H9 (cell line): Measurements from ENCODE around the gene ZNF444. TPM values are rescaled to one million over a fixed set of nuclear protein-coding genes. Genes with fewer than 3 reads are reported as not detected.

Experiments
- DNase-seq: peaks from one replicate; pipeline ENCODE4 v3.0.0-alpha.2; 2017
- H2AFZ ChIP-seq: one replicate; pipeline ENCODE4 v1.6.1; 2013; ENCODE audit warnings: mild to moderate bottlenecking, low read length, control low read depth, moderate library complexity
- H2AK5ac ChIP-seq: 2 replicates; pipeline ENCODE4 v1.6.1; 2013; ENCODE audit warnings: low read length, control low read depth, mixed read lengths; ENCODE audit not compliant: insufficient read length
- H2BK120ac ChIP-seq: one replicate; pipeline ENCODE4 v1.6.1; 2013; ENCODE audit warnings: low read depth, mild to moderate bottlenecking, low read length, control low read depth, inconsistent platforms; ENCODE audit not compliant: poor library complexity, severe bottlenecking
- H2BK12ac ChIP-seq: 2 replicates; pipeline ENCODE4 v1.6.1; 2013; ENCODE audit warnings: low read length, control low read depth, mixed read lengths, low read depth; ENCODE audit not compliant: insufficient read length
- H2BK15ac ChIP-seq: 2 replicates; pipeline ENCODE4 v1.6.1; 2013; ENCODE audit warnings: low read depth, low read length, control low read depth
- H2BK20ac ChIP-seq: one replicate; pipeline ENCODE4 v1.6.1; 2013; ENCODE audit warnings: low read depth, mild to moderate bottlenecking, low read length, control low read depth, inconsistent platforms; ENCODE audit not compliant: poor library complexity, severe bottlenecking
- H2BK5ac ChIP-seq: 2 replicates; pipeline ENCODE4 v1.6.1; 2013; ENCODE audit warnings: low read length, control low read depth, mixed read lengths; ENCODE audit not compliant: insufficient read length
- H3K14ac ChIP-seq: 2 replicates; pipeline ENCODE4 v1.6.1; 2013; ENCODE audit warnings: low read length, control low read depth; ENCODE audit not compliant: insufficient read depth
- H3K18ac ChIP-seq: 2 replicates; pipeline ENCODE4 v1.6.1; 2013; ENCODE audit warnings: low read depth, mild to moderate bottlenecking, mixed read lengths, low read length, control low read depth; ENCODE audit not compliant: insufficient read length
- H3K23ac ChIP-seq: 2 replicates; pipeline ENCODE4 v1.6.1; 2013; ENCODE audit warnings: low read length, control low read depth, mixed read lengths, low read depth; ENCODE audit not compliant: insufficient read length
- H3K23me2 ChIP-seq: 2 replicates; pipeline ENCODE4 v1.6.1; 2013; ENCODE audit warnings: low read depth, mild to moderate bottlenecking, mixed read lengths, low read length, control low read depth; ENCODE audit not compliant: insufficient read length, poor library complexity, severe bottlenecking
- H3K27ac ChIP-seq: 2 replicates; pipeline ENCODE4 v1.5.1; 2013; ENCODE audit warnings: low read length, control low read depth, mixed read lengths, low read depth; ENCODE audit not compliant: insufficient read length
- H3K27me3 ChIP-seq: 2 replicates; pipeline ENCODE4 v1.6.1; 2013; ENCODE audit warnings: low read length, control low read depth, inconsistent platforms; ENCODE audit not compliant: insufficient read depth
- H3K4ac ChIP-seq: 2 replicates; pipeline ENCODE4 v1.6.1; 2013; ENCODE audit warnings: low read depth, mild to moderate bottlenecking, control low read depth, inconsistent platforms, low read length, moderate library complexity
- H3K4me1 ChIP-seq: 2 replicates; pipeline ENCODE4 v1.6.1; 2013; ENCODE audit warnings: low read length, control low read depth, inconsistent platforms; ENCODE audit not compliant: insufficient read depth
- H3K4me2 ChIP-seq: 2 replicates; pipeline ENCODE4 v1.6.1; 2013; ENCODE audit warnings: low read length, control low read depth, mixed read lengths; ENCODE audit not compliant: insufficient read length, insufficient read depth
- H3K56ac ChIP-seq: 2 replicates; pipeline ENCODE4 v1.6.1; 2013; ENCODE audit warnings: low read depth, mild to moderate bottlenecking, mixed read lengths, low read length, control low read depth; ENCODE audit not compliant: insufficient read length
- H3K79me1 ChIP-seq: 2 replicates; pipeline ENCODE4 v1.6.1; 2013; ENCODE audit warnings: low read depth, mild to moderate bottlenecking, moderate library complexity, low read length, control low read depth, inconsistent platforms; ENCODE audit not compliant: insufficient read depth, poor library complexity, severe bottlenecking
- H3K79me2 ChIP-seq: 2 replicates; pipeline ENCODE4 v1.6.1; 2013; ENCODE audit warnings: low read length, control low read depth, inconsistent platforms; ENCODE audit not compliant: insufficient read depth
- H3K9ac ChIP-seq: 2 replicates; pipeline ENCODE4 v1.6.1; 2013; ENCODE audit warnings: low read length, control low read depth, mixed read lengths; ENCODE audit not compliant: insufficient read length; ENCODE audit errors: extremely low read depth
- H3K9me3 ChIP-seq: one replicate; pipeline ENCODE4 v1.6.1; 2013; ENCODE audit warnings: low read depth, low read length, inconsistent platforms; ENCODE audit not compliant: control insufficient read depth
- H3T11ph ChIP-seq: one replicate; pipeline ENCODE4 v1.6.1; 2013; ENCODE audit warnings: mild to moderate bottlenecking, low read length, control low read depth, inconsistent platforms
- H4K20me1 ChIP-seq: one replicate; pipeline ENCODE4 v1.6.1; 2013; ENCODE audit not compliant: control insufficient read depth, insufficient read length, insufficient read depth
- H4K5ac ChIP-seq: 2 replicates; pipeline ENCODE4 v1.6.1; 2013; ENCODE audit warnings: low read depth, mild to moderate bottlenecking, mixed read lengths, low read length, control low read depth; ENCODE audit not compliant: insufficient read length
- H4K8ac ChIP-seq: replicated peaks from 2 replicates; pipeline ENCODE4 v1.6.1; 2013; ENCODE audit warnings: low read length, control low read depth, mixed read lengths, low read depth; ENCODE audit not compliant: insufficient read length
- H4K91ac ChIP-seq: 2 replicates; pipeline ENCODE4 v1.6.1; 2013; ENCODE audit warnings: low read depth, mild to moderate bottlenecking, moderate library complexity, mixed read lengths, low read length, control low read depth; ENCODE audit not compliant: insufficient read length
- H3K27ac Mint-ChIP-seq, 3 experiments: 2 replicates in 2 of 3; 3 replicates in 1 of 3; pipeline ENCODE4 v1.8.0; 2020 to 2021; ENCODE audit warnings: mixed read lengths in 3 of 3, mild to moderate bottlenecking in 1 of 3, moderate library complexity in 1 of 3
- H3K27me3 Mint-ChIP-seq: 2 replicates; pipeline ENCODE4 v1.8.0; 2021; ENCODE audit warnings: low read depth, mild to moderate bottlenecking, moderate library complexity, mixed read lengths
- H3K36me3 Mint-ChIP-seq, 3 experiments: 2 replicates in 2 of 3; 3 replicates in 1 of 3; pipeline ENCODE4 v1.8.0; 2020 to 2021; ENCODE audit warnings: low read depth in 3 of 3, mixed read lengths in 3 of 3; ENCODE audit not compliant: insufficient read depth in 1 of 3
- H3K4me1 Mint-ChIP-seq, 2 experiments: 2 replicates each; pipeline ENCODE4 v1.8.0; 2020; ENCODE audit warnings: mixed read lengths in 2 of 2
- H3K4me3 Mint-ChIP-seq, 2 experiments: 2 replicates in 1 of 2; 3 replicates in 1 of 2; pipeline ENCODE4 v1.8.0; 2020 to 2021; ENCODE audit warnings: mild to moderate bottlenecking in 2 of 2, mixed read lengths in 2 of 2, moderate library complexity in 1 of 2
- H3K9me3 Mint-ChIP-seq, 2 experiments: 2 replicates in 1 of 2; 3 replicates in 1 of 2; pipeline ENCODE4 v1.8.0; 2020; ENCODE audit warnings: mild to moderate bottlenecking in 2 of 2, mixed read lengths in 2 of 2, moderate library complexity in 1 of 2
- CTCF ChIP-seq: fragments of 200-600 bp; sonication (generic); conservative IDR thresholded peaks from 3 replicates; pipeline ENCODE4 v1.8.0; 2021; ENCODE audit warnings: antibody characterized with exemption, mild to moderate bottlenecking
- WGBS: extraction: QIAGEN DNeasy Blood & Tissue Kit; methylation state at CpG from one replicate; pipeline ENCODE4 v1.1.7; 2013; ENCODE audit warnings: missing lambda C conversion rate, low lambda C conversion rate, mixed read lengths; ENCODE audit not compliant: insufficient read length; ENCODE audit errors: extremely low coverage; 5-methylcytosine and 5-hydroxymethylcytosine counted together
- total RNA-seq: library from RNA; stranded (reverse); gene quantifications from 2 replicates; pipeline ENCODE4 v1.2.1, GENCODE V29; 2021

Gene ZNF444
- total RNA-seq, 1 experiment from 2014 or later, result 49.7 TPM

DNA sequence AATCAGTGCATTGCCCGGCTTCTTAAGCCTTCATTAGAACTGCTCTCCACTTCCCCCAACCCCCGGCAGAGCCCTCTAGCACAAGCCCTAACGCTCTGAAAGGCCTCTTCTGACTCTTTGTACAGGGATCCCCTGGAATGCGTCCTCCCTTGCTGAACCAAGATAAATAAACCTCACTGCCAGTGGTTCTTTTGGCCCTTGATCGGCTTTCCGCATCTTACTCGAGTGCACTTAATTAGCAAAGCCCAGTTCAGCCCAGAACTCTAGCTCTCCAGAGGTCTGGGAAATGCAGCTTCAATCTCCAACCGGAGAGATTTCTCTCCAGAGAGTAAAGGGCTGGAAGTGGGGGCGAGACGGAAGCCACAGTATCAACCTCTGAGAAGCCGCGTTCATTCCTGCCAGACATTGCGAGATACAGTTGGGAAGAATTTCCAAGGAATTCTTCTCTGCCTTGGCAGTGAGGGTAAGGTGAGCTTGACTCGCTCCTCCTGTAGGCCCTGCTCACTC is 8.7 kb upstream of the ZNF444 start:
- Histone ChIP-seq H4K5ac (no peak overlapping the region), H2BK5ac (no peak overlapping the region), H2BK120ac (no peak overlapping the region), H3K4me2 (no peak overlapping the region), H2BK12ac (no peak overlapping the region), H2BK20ac (no peak overlapping the region), H3K4ac (no peak overlapping the region; the same call in 1 of the 2 replicates), H2BK15ac (no peak overlapping the region), H3K9ac (no peak overlapping the region), H3K9me3 (no peaks in the 10 kb centered on the region), H4K8ac (no peak overlapping the region), H3K56ac (no peak overlapping the region), H3K27me3 (no peaks in the 10 kb centered on the region), H3K27ac (no peak overlapping the region), H3K14ac (peak overlapping the region; percentile 20; the same call in 1 of the 2 replicates), H4K91ac (no peak overlapping the region), H3K79me1 (no peaks in the 10 kb centered on the region), H2AK5ac (no peak overlapping the region), H3K23me2 (no peaks in the 10 kb centered on the region), H3T11ph (no peak overlapping the region), H3K4me1 (peaks cover 4% of the 10 kb centered on the region; the same call in 1 of the 2 replicates), H3K79me2 (no peaks in the 10 kb centered on the region), H2AFZ (no peak overlapping the region), H3K18ac (no peak overlapping the region), H4K20me1 (no peaks in the 10 kb centered on the region), H3K23ac (no peak overlapping the region)
- Mint-ChIP-seq H3K27me3 (peaks cover 2% of the 10 kb centered on the region; the same call in 1 of the 2 replicates), H3K4me3 (no peak overlapping the region), H3K4me1 (peaks cover 28 to 31% of the 10 kb centered on the region in 2 experiments), H3K36me3 (no peaks in the 10 kb centered on the region), H3K27ac (peak overlapping the region; percentile 7 to 88 (median 45); a peak in 4 of 7 replicates), H3K9me3 (peaks cover 0 to under 1% of the 10 kb centered on the region in 2 experiments; a peak in 2 of 5 replicates)
- TF ChIP-seq CTCF, result no peak
- no peak for DNase-seq
- WGBS, result no CpG with 5 or more reads among the region's 14 CpGs
